ENCODE results near the gene OGT. TPM values are rescaled to one million over a fixed set of nuclear protein-coding genes. Genes with fewer than 3 reads are reported as not detected.
"Not testable (repeated sequence)": the region's sequence is repeated elsewhere in the genome, so short reads cannot be mapped to it uniquely, and the experiment has no call there.

The OGT gene
- total RNA-seq, 1 experiment from 2014 or later, result 159 TPM

GRCh38 chrX:71563921-71564320, 31.0 kb downstream of the OGT start:
- Histone ChIP-seq H2AFZ (no peak overlapping the region), H3K79me2 (ENCODE audit: low read depth) (0 out of 2 replicates have a peak, but pooled peaks cover 5% of the 10 kb centered on the region), H3K27me3 (ENCODE audit: insufficient read depth, low read depth) (no peaks in the 10 kb centered on the region), H4K20me1 (ENCODE audit: insufficient read depth) (peaks cover 45% of the 10 kb centered on the region), H3K27ac (no peak overlapping the region), H3K4me3 (no peak overlapping the region), H3K4me1 (replicated peaks; ENCODE audit: insufficient read depth) (no peaks in the 10 kb centered on the region), H3K36me3 (ENCODE audit: low read depth) (peaks cover 51% of the 10 kb centered on the region), H3F3A (ENCODE audit: insufficient read depth, low read depth) (peaks cover 7% of the 10 kb centered on the region), H3K9me2 (ENCODE audit: insufficient read depth) (no peaks in the 10 kb centered on the region), H3K9me3 (ENCODE audit: insufficient read depth, low read depth) (no peaks in the 10 kb centered on the region), H3K4me2 (no peak overlapping the region)
- BruUV-seq (replicated peaks), result no TSS peak
- ChIA-PET CTCF (no interaction called here), POLR2A (ENCODE audit: unreplicated experiment) (no interaction called here)
- intact Hi-C loops (cut with micrococcal nuclease; ENCODE audit: unreplicated experiment), result no loop called here
- no peak for DNase-seq
- TF ChIP-seq CTCF (conservative IDR thresholded peaks at IDR 0.05) (no peak), EZH2 (IDR thresholded peaks at IDR 0.05; ENCODE audit: low read depth) (no peak)

- no peaks in the 10 kb centered on the region for H3K27me3 ChIP-seq (ENCODE audit: insufficient read depth, low read depth)
- H3K36me3 ChIP-seq (ENCODE audit: low read depth), result peaks cover 48% of the 10 kb centered on the region
- no peaks in the 10 kb centered on the region for H3K9me3 ChIP-seq (ENCODE audit: insufficient read depth, low read depth)
- DNase-seq, result no peak
- no peak overlapping the region for H3K4me3 ChIP-seq
- ChIA-PET POLR2A (ENCODE audit: unreplicated experiment) (no interaction called here), CTCF (no interaction called here)
- H3F3A ChIP-seq (ENCODE audit: insufficient read depth, low read depth), result peaks cover 7% of the 10 kb centered on the region
- no TSS peak for BruUV-seq (replicated peaks)
- no peak overlapping the region for H3K4me2 ChIP-seq
- H2AFZ ChIP-seq, result no peak overlapping the region
- no peak overlapping the region for H3K27ac ChIP-seq
- intact Hi-C loops (cut with micrococcal nuclease; ENCODE audit: unreplicated experiment), result no loop called here
- TF ChIP-seq CTCF (conservative IDR thresholded peaks at IDR 0.05) (no peak), EZH2 (IDR thresholded peaks at IDR 0.05; ENCODE audit: low read depth) (no peak)
- no peaks in the 10 kb centered on the region for H3K4me1 ChIP-seq (replicated peaks; ENCODE audit: insufficient read depth)
- 0 out of 2 replicates have a peak, but pooled peaks cover 5% of the 10 kb centered on the region for H3K79me2 ChIP-seq (ENCODE audit: low read depth)
- peaks cover 36% of the 10 kb centered on the region for H4K20me1 ChIP-seq (ENCODE audit: insufficient read depth)
- H3K9me2 ChIP-seq (ENCODE audit: insufficient read depth), result no peaks in the 10 kb centered on the region
These were observed 32.7 kb downstream of the OGT start for GRCh38 chrX:71565474-71566041.

GRCh38 chrX:71571390-71571789, 38.5 kb downstream of the OGT start:
- H3K4me1 ChIP-seq (replicated peaks; ENCODE audit: insufficient read depth); intact Hi-C loops (cut with micrococcal nuclease; ENCODE audit: unreplicated experiment); BruUV-seq (replicated peaks): not testable (repeated sequence)

GRCh38 chrX:71573590-71573989, 40.7 kb downstream of the OGT start:
- no peak overlapping the region for H3K4me2 ChIP-seq
- H3K27ac ChIP-seq, result no peak overlapping the region
- no peak for DNase-seq
- CTCF ChIA-PET, result no interaction called here
- peaks cover 10% of the 10 kb centered on the region; the same call in 1 of the 2 replicates for H3F3A ChIP-seq (ENCODE audit: insufficient read depth, low read depth)
- no peaks in the 10 kb centered on the region for H3K4me1 ChIP-seq (replicated peaks; ENCODE audit: insufficient read depth)
- intact Hi-C loops (cut with micrococcal nuclease; ENCODE audit: unreplicated experiment), result no loop called here
- no peaks in the 10 kb centered on the region for H3K9me3 ChIP-seq (ENCODE audit: insufficient read depth, low read depth)
- no peaks in the 10 kb centered on the region for H3K27me3 ChIP-seq (ENCODE audit: insufficient read depth, low read depth)
- H4K20me1 ChIP-seq (ENCODE audit: insufficient read depth), result peaks cover 29% of the 10 kb centered on the region
- no peaks in the 10 kb centered on the region for H3K9me2 ChIP-seq (ENCODE audit: insufficient read depth)
- POLR2A ChIA-PET (ENCODE audit: unreplicated experiment), result no interaction called here
- H3K79me2 ChIP-seq (ENCODE audit: low read depth), result no peaks in the 10 kb centered on the region
- H2AFZ ChIP-seq, result no peak overlapping the region
- H3K36me3 ChIP-seq (ENCODE audit: low read depth), result peaks cover 4% of the 10 kb centered on the region; the same call in 1 of the 2 replicates
- no TSS peak for BruUV-seq (replicated peaks)
- H3K4me3 ChIP-seq, result no peak overlapping the region
- TF ChIP-seq EZH2 (IDR thresholded peaks at IDR 0.05; ENCODE audit: low read depth), result no peak
- no peak for TF ChIP-seq CTCF (conservative IDR thresholded peaks at IDR 0.05)

More at GRCh38 chrX:71571390-71571789, 38.5 kb downstream of the OGT start:
- H2AFZ ChIP-seq; DNase-seq; H3K27me3 ChIP-seq (ENCODE audit: insufficient read depth, low read depth); H3K9me2 ChIP-seq (ENCODE audit: insufficient read depth); H3K9me3 ChIP-seq (ENCODE audit: insufficient read depth, low read depth); H3K4me3 ChIP-seq; H3K4me2 ChIP-seq; H3K27ac ChIP-seq; H3K79me2 ChIP-seq (ENCODE audit: low read depth); POLR2A ChIA-PET (ENCODE audit: unreplicated experiment): not testable (repeated sequence)
- Histone ChIP-seq H3F3A (ENCODE audit: insufficient read depth, low read depth) (peaks cover 10% of the 10 kb centered on the region; the same call in 1 of the 2 replicates), H4K20me1 (ENCODE audit: insufficient read depth) (peaks cover 34% of the 10 kb centered on the region), H3K36me3 (ENCODE audit: low read depth) (peaks cover 17% of the 10 kb centered on the region)
- CTCF ChIA-PET, result interaction anchor here (0.7 kb wide), 1 partner anchor 79 kb away, joined by 4 read pairs; no protein-coding TSS in a partner anchor
